Pancreas (tissue), 10 donors: ENCODE results near the gene FOXO6. TPM values are rescaled to one million over a fixed set of nuclear protein-coding genes. Genes with fewer than 3 reads are reported as not detected.

Experiments
- ATAC-seq, 4 donors: fragments of 200-7000 bp; cut with Tn5 transposase; one replicate each; pipeline versions ENCODE4 v1.8.0 to v1.9.1; 2020; ENCODE audit warnings: mild to moderate bottlenecking in 4 of 4, moderate library complexity in 4 of 4
- DNase-seq, 6 donors: peaks; one replicate each; pipeline ENCODE4 v3.0.0-alpha.2; 2020
- FAIRE-seq: peaks from 2 replicates; lab custom pipeline; 2012; peaks lifted over from hg19 to GRCh38; lab: Jason Lieb, UNC
- H3K27ac ChIP-seq, 4 donors: fragments of 200-600 bp; sonication (generic); 1 replicate in 3 of 4; 2 replicates in 1 of 4; pipeline versions ENCODE4 v1.5.0 to v1.8.0; 2020
- H3K27me3 ChIP-seq, 4 donors: fragments of 200-600 bp; one replicate each; pipeline ENCODE4 v1.8.0; 2021
- H3K36me3 ChIP-seq, 3 donors: fragments of 200-600 bp; sonication (generic) in 1 of 3; one replicate each; pipeline versions ENCODE4 v1.5.0 to v1.8.0; 2020 to 2021
- H3K4me1 ChIP-seq, 3 donors: fragments of 200-600 bp; one replicate each; pipeline ENCODE4 v1.8.0; 2021
- H3K4me3 ChIP-seq, 4 donors: fragments of 200-600 bp; sonication (generic) in 2 of 4; one replicate each; pipeline versions ENCODE4 v1.5.0 to v1.8.0; 2020 to 2021
- H3K9me3 ChIP-seq, 4 donors: fragments of 200-600 bp; one replicate each; pipeline ENCODE4 v1.8.0; 2021
- CTCF ChIP-seq, 4 donors: fragments of 200-600 bp; sonication (generic) in 3 of 4; IDR thresholded peaks; one replicate each; pipeline versions ENCODE4 v1.5.0 to v1.8.0; 2021; ENCODE audit warnings: antibody characterized with exemption in 4 of 4
- WGBS, 2 donors: extraction: QIAGEN DNeasy Blood & Tissue Kit; methylation state at CpG; one replicate each; pipeline ENCODE4 v1.1.7; 2013; 5-methylcytosine and 5-hydroxymethylcytosine counted together
- intact Hi-C, 3 donors: fragments of 100-400 bp; cut with DNase I; formaldehyde crosslinking; loops; one replicate each; pipeline versions ENCODE4 v1.11.1 to v1.14.2; 2022
- polyA plus RNA-seq, 2 donors: library from polyadenylated mRNA; stranded (reverse); fragments of 200-250 nt; gene quantifications; one replicate each; pipeline ENCODE4 v1.2.3, GENCODE V29; 2013
- total RNA-seq, 6 donors: library from RNA; stranded (reverse); fragmentation: NEBNext Ultra II Directional in 4 of 6; extraction: Animal tissue kit (Norgen Biotek cat#: 25700) in 4 of 6; gene quantifications; one replicate each; pipeline versions ENCODE4 v1.2.1 to v1.2.4, GENCODE V29; 2021 to 2023
- donor health status: healthy with polysubstance abuse.
- donor health status: DM: no; HTN: no; CAD: no; lungs with moderate emphysema.
- donor health status: DM: no; HTN: no; CAD: no.
- donor health status: control.
- donor health status: control.
- donor health status: Bipolar disorder and iron deficiency.
- donor health status: DM: yes; HTN: yes; CAD: no.
- donor health status: DM: no; HTN: no; CAD: no.
- donor health status: DM: no; HTN: no; CAD: no.
- donor health status: DM: yes; HTN: yes; CAD: no.

Gene FOXO6
- total and polyA plus RNA-seq, 8 donors: 0.79 to 2.0 (median 1.2) TPM

DNA sequence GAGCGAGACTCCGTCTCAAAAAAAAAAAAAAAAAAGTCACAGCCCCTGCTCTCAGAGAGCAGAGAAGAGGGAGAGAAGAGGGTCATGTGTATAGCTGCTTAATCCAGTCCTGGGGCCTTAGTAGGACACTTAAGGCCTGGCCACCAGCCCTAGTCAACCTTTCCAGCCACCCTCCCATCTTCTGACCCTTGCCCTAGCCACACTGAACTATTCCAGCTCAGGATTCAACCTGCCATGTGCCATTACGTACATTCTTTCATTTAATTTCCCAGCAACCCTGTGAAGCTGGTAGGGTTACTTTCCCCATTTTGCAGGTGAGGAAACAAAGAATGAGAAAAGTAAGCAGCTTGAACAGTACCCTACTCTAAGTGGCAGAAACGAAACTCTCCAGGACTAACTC lies 9.0 kb downstream of the FOXO6 start:
- Histone ChIP-seq H3K27ac (no peak overlapping the region), H3K4me3 (no peak overlapping the region), H3K27me3 (no peaks in the 10 kb centered on the region), H3K9me3 (no peaks in the 10 kb centered on the region), H3K4me1 (peaks cover 10 to 17% (median 13%) of the 10 kb centered on the region in 3 donors), H3K36me3 (no peaks in the 10 kb centered on the region)
- DNase-seq (no peak), FAIRE-seq (no peak), ATAC-seq (no peak)
- no peak for TF ChIP-seq CTCF (IDR thresholded peaks at IDR 0.05)
- intact Hi-C loops: no loop called here
- 78 to 95% methylated on average over 2 to 3 of the region's 4 CpGs for WGBS, 2 donors

DNA sequence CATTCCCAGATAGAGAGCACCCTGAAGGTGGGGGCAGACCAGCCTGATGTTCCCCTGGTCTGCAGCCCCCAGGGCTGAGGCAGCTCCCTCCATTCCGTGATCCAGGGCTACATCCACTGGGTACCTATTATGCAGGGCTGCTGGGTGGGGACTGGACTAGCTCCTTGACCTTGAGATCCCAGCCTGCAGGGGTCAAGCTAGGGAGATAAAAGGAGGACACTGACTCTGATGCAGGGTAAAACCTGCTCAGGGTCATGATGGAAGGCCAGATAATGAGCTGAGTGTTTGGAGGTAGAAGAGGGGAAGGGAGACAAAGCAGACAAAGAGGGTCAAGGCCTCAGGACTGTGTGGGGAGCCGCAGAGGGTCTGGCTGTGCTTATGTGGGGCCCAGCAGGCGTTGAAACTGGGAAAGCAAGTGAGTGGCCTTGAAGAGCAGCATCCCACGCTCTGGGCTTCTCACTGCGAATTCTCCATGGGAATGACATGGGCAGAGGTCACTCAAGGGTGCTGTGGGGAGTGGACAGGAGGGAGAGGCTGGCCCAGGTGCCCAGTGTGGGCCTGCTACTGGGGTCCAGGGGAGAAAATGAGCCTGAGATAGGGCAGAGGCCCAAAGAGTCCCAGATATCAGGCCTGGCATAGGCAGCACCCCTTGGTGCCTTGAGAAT lies 9.7 kb downstream of the FOXO6 start:
- H3K9me3 ChIP-seq: no peaks in the 10 kb centered on the region
- peaks cover 10 to 17% (median 13%) of the 10 kb centered on the region in 3 donors for H3K4me1 ChIP-seq
- WGBS, 2 donors: 80 to 87% methylated on average over 5 of the region's 5 CpGs
- TF ChIP-seq CTCF (IDR thresholded peaks at IDR 0.05): no peak
- DNase-seq (no peak), ATAC-seq (no peak), FAIRE-seq (no peak)
- H3K36me3 ChIP-seq: no peaks in the 10 kb centered on the region
- H3K27ac ChIP-seq: no peak overlapping the region
- intact Hi-C loops: no loop called here
- no peaks in the 10 kb centered on the region for H3K27me3 ChIP-seq
- H3K4me3 ChIP-seq: no peak overlapping the region

DNA sequence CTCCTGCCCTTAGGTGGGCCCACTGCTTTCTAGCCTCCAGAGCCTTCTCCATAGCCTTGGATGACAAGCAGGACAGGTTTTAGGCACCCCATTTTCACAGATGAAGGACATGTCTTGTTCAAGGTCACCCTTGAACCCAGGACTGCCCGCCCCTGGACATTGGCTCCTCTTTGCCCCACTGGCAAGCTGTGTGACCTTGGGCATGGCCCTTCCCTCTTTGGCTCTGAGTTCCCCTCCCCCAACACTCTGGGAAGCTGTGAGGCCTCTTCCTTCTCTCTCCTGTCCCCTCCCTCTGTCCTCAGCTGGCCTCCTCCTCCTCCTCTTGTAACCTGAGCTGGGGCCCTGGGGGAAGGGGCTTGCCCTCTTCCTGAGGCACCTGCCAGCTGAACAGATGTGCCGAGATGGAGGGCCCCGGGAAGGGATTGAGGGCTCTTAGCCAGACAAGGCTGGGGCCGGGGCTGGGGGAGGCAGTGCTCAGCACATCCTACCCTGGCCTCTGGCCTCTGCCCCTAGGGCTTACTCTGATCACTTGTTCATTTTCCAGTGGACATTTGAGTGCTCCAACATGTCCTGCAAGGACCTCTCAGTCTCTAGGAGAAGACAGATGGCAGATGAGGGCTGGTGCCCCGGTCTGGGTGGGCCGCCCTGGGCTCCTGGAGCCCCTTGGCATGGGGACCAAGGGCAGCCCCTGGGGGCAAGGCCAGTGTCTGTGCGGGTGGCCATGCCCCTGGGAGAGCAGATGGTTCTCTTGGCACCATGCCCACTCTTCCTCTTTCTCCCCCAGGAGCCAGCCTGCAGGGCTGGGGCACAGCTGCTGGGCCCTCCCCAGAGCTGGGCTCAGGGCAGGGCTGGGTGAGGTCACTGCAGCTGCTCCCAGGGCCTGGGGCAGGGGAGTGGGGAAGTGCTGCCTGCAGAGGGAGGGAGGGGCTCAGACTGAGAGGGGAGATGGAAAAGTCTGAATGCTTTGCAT lies 10.7 kb downstream of the FOXO6 start:
- FAIRE-seq: no peak
- H3K9me3 ChIP-seq: no peaks in the 10 kb centered on the region
- peak in 3 of 6 donors; percentile 43 to 70 (median 52) for DNase-seq
- TF ChIP-seq CTCF (IDR thresholded peaks at IDR 0.05): no peak
- no peaks in the 10 kb centered on the region for H3K36me3 ChIP-seq
- peak; percentile 54 to 73 (median 60) for ATAC-seq
- intact Hi-C loops: no loop called here
- WGBS, 2 donors: 17 to 20% methylated on average over 7 of the region's 7 CpGs
- no peaks in the 10 kb centered on the region for H3K27me3 ChIP-seq
- no peak overlapping the region for H3K4me3 ChIP-seq
- H3K27ac ChIP-seq: no peak overlapping the region
- peaks cover 10 to 13% (median 13%) of the 10 kb centered on the region in 3 donors for H3K4me1 ChIP-seq

- no peak for ATAC-seq
- TF ChIP-seq CTCF (IDR thresholded peaks at IDR 0.05): no peak
- no peak for DNase-seq
- intact Hi-C loops: no loop called here
- FAIRE-seq: no peak
- H3K36me3 ChIP-seq: no peaks in the 10 kb centered on the region
- no peak overlapping the region for H3K4me3 ChIP-seq
- no peak overlapping the region for H3K27ac ChIP-seq
- peaks cover 10 to 13% (median 12%) of the 10 kb centered on the region in 3 donors for H3K4me1 ChIP-seq
- H3K27me3 ChIP-seq: no peaks in the 10 kb centered on the region
- H3K9me3 ChIP-seq: no peaks in the 10 kb centered on the region
- WGBS, 2 donors: 66 to 68% methylated on average over 4 of the region's 4 CpGs
Observed at GRCh38 chr1:41372600-41372993, 11.4 kb downstream of the FOXO6 start.
